ENCODE data around the gene BICD1.
"Not testable (repeated sequence)": the region's sequence is repeated elsewhere in the genome, so short reads cannot be mapped to it uniquely, and the experiment has no call there.

BICD1 gene

GRCh38 chr12:32272465-32272864 is 165.8 kb downstream of the BICD1 start:
- in situ Hi-C loops (cut with MboI; ENCODE audit: low sequenced_read_pairs): no loop called here

DNA sequence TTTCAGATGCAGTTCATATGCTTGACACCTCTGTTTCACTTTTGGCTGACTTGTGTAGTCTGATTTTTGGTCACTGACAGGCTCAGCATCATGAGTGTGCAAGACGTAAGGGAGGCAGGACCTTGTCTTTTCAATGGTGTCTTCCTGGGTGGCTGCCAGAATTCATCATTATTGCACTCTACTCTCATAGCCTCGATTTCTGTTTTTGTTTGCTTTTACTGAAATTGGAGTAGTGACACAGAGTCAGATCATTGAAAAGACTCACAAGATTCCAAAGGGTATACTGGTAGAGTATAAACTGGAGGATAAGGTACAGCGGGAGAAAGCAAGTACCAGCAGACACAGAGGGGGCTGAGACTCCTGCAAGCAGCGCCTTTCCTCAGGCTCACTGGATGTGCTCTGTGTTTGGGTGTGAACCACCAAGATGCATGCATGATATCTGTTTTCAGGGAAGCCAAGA is 166.4 kb downstream of the BICD1 start:
- in situ Hi-C loops (cut with MboI; ENCODE audit: low sequenced_read_pairs): no loop called here

- in situ Hi-C loops (cut with MboI; ENCODE audit: low sequenced_read_pairs): no loop called here
Observed at GRCh38 chr12:32273712-32274111, 167.1 kb downstream of the BICD1 start.

DNA sequence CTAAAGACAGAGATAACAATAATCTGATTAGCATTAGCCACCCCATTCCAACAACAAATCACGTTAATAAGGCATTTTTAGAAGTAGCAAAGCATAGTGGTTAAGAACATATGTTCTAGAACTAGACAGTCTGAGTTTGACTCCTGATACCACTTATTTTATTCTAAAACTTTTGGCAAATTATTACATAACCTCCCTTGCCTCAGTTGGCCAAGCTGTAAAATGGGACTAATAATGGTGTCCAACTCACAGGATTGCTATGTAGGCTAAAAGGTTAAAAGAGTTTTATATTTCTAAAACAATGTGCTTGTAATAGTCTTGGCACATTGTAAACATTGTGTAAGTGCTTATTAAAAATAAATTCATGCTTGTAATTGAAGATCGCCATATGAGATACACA is 168.0 kb downstream of the BICD1 start:
- in situ Hi-C loops (cut with MboI; ENCODE audit: low sequenced_read_pairs): no loop called here

DNA sequence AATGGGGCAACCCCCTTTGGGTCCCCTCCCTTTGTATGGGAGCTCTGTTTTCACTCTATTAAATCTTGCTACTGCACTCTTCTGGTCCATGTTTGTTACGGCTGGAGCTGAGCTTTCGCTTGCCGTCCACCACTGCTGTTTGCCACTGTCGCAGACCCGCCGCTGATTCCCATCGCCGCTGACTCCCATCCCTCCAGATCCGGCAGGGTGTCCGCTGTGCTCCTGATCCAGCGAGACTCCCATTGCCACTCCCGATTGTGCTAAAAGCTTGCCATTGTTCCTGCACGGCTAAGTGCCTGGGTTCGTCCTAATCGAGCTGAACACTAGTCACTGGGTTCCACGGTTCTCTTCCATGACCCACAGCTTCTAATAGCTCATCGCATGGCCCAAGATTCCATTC is 168.9 kb downstream of the BICD1 start:
- in situ Hi-C loops (cut with MboI; ENCODE audit: low sequenced_read_pairs): not testable (repeated sequence)

DNA sequence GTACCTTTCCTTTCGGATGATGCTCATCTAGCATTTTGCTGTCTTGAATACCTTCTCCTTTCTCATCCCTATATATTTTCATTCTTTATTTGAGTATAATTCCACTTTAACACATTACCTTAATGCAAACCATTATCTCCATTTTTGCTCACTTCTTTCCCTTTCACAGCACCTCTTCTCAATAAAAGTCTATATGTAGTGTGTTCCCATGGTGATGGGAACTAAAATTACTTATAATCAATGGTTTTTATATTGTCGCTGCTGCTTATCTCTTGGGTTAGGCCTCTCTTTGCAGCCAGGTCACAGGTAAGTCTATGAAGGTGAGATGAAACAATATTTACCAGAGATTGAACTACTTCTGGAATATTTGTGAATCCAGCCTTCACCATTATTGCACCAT is 171.1 kb downstream of the BICD1 start:
- in situ Hi-C loops (cut with MboI; ENCODE audit: low sequenced_read_pairs): no loop called here

DNA sequence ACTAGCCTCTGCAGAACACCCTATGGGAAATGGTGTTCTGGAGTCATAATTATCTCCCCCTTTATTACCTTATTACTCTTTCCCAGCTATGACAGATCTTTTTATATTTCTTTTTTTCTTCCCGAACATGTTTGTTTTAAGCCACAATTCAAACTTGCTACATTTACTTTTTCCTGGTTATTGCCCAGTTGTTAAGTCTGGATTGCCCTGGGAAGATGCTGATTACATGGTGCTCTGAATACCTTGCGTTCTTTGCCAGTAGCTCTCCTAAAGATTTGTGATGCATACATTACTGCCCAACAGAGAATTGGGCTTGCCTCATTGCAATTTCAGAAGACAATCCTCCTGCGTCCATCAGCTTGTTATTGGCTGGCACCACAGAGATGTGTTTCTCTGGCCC is 174.5 kb downstream of the BICD1 start:
- in situ Hi-C loops (cut with MboI; ENCODE audit: low sequenced_read_pairs): no loop called here

GRCh38 chr12:32284561-32284960 is 177.9 kb downstream of the BICD1 start:
- in situ Hi-C loops (cut with MboI; ENCODE audit: low sequenced_read_pairs): no loop called here

DNA sequence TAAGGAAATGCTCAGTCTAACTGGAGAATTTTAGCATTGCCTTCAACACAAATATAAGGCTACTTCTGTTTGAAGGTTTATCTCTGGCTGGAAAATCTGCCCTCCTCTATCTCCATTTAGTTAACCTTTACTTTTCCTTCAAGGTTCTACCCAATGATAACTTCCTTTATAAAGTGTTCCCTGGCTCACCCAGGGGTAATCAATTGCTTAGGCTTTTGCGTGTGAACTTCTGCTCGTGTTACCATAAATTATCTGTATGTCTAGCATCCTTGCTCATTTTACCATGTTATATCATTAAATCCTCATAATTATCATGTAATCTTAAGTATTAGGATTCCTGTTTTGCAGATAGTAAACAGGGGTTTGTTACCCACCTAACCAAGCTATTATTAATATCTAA is 178.4 kb downstream of the BICD1 start:
- in situ Hi-C loops (cut with MboI; ENCODE audit: low sequenced_read_pairs): no loop called here

- in situ Hi-C loops (cut with MboI; ENCODE audit: low sequenced_read_pairs): no loop called here
Observed at GRCh38 chr12:32285489-32285888, 178.8 kb downstream of the BICD1 start.

GRCh38 chr12:32290411-32290810 is 183.8 kb downstream of the BICD1 start:
- in situ Hi-C loops (cut with MboI; ENCODE audit: low sequenced_read_pairs): no loop called here

- in situ Hi-C loops (cut with MboI; ENCODE audit: low sequenced_read_pairs): no loop called here
Observed at GRCh38 chr12:32292151-32292550, 185.5 kb downstream of the BICD1 start.

GRCh38 chr12:32293808-32294419 is 187.3 kb downstream of the BICD1 start:
- in situ Hi-C loops (cut with MboI; ENCODE audit: low sequenced_read_pairs): no loop called here

GRCh38 chr12:32296567-32296966 is 189.9 kb downstream of the BICD1 start:
- in situ Hi-C loops (cut with MboI; ENCODE audit: low sequenced_read_pairs): no loop called here

- in situ Hi-C loops (cut with MboI; ENCODE audit: low sequenced_read_pairs): no loop called here
Observed at GRCh38 chr12:32298917-32299316, 192.3 kb downstream of the BICD1 start.

- in situ Hi-C loops (cut with MboI; ENCODE audit: low sequenced_read_pairs): loop anchor here (10.0 to 25.0 kb wide), 2 partner anchors 646 to 889 kb away; partner anchors contain the start of gene ETFBKMT
Observed at GRCh38 chr12:32301216-32301615, 194.6 kb downstream of the BICD1 start.

DNA sequence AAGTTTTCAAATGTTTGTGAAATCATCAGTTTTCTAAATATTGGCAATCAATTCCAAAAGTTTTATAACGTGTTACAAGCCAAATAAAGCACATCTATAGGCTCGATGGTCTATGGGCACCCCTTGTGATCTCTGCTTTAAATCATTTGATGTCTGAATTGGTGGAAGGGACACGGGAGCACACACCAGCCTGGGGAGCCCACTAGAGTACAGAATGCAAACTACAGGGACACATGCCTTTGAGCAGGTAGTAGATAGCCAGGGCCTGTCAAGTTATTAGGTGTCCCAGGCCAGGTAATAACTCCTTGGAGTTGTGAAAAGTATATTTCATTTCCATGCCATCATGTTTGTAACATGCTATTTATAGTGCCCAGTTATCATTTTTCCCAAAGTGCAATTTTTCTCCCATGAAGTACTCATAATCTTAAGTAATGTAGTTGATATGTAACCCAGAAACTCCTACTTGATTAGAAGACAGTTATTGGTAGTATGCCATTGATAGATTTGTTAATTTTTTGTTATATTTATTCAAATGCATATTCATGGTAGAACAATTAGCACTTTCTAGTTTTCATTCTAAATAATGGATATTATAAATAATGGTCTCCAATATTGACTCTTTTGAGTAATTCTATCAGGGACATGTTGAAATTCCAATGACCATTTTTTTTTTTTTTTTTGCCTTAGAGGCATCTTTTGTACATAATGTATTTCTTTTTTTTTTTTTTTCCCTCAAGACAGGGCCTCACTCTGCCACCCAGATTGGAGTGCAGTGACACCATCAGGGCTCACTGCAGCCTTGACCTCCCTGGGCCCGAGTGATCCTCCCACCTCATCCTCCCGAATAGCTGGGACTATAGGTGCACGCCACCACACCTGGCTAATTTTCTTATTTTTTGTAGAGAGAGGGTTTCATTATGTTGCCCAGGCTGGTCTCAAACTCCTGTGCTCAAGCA is 195.8 kb downstream of the BICD1 start:
- in situ Hi-C loops (cut with MboI; ENCODE audit: low sequenced_read_pairs): loop anchor here (10.0 to 25.0 kb wide), 2 partner anchors 648 to 890 kb away; partner anchors contain the start of gene ETFBKMT

GRCh38 chr12:32303174-32303549 is 196.5 kb downstream of the BICD1 start:
- in situ Hi-C loops (cut with MboI; ENCODE audit: low sequenced_read_pairs): loop anchor here (10.0 to 25.0 kb wide), 2 partner anchors 648 to 891 kb away; partner anchors contain the start of gene ETFBKMT

GRCh38 chr12:32305163-32305562 is 198.5 kb downstream of the BICD1 start:
- in situ Hi-C loops (cut with MboI; ENCODE audit: low sequenced_read_pairs): loop anchor here (10.0 to 25.0 kb wide), 2 partner anchors 650 to 893 kb away; partner anchors contain the start of gene ETFBKMT

- in situ Hi-C loops (cut with MboI; ENCODE audit: low sequenced_read_pairs): loop anchor here (10.0 to 25.0 kb wide), 2 partner anchors 653 to 895 kb away; partner anchors contain the start of gene ETFBKMT
Observed at GRCh38 chr12:32307326-32307725, 200.7 kb downstream of the BICD1 start.

Measured in HL-60/S4 treated with phorbol 12-myristate 13-acetate at 8.2 ng/mL for 4 days and 3 days (cell line).